HG03460 (cell line): Measurements from ENCODE around the gene CELSR2.
"Not testable (repeated sequence)": the region's sequence is repeated elsewhere in the genome, so short reads cannot be mapped to it uniquely, and the experiment has no call there.

Experiments
- ATAC-seq: cut with Tn5 transposase; IDR thresholded peaks from one replicate; pipeline ENCODE4 v1.9.1; 2021; ENCODE audit not compliant: unreplicated experiment

CELSR2 gene

DNA sequence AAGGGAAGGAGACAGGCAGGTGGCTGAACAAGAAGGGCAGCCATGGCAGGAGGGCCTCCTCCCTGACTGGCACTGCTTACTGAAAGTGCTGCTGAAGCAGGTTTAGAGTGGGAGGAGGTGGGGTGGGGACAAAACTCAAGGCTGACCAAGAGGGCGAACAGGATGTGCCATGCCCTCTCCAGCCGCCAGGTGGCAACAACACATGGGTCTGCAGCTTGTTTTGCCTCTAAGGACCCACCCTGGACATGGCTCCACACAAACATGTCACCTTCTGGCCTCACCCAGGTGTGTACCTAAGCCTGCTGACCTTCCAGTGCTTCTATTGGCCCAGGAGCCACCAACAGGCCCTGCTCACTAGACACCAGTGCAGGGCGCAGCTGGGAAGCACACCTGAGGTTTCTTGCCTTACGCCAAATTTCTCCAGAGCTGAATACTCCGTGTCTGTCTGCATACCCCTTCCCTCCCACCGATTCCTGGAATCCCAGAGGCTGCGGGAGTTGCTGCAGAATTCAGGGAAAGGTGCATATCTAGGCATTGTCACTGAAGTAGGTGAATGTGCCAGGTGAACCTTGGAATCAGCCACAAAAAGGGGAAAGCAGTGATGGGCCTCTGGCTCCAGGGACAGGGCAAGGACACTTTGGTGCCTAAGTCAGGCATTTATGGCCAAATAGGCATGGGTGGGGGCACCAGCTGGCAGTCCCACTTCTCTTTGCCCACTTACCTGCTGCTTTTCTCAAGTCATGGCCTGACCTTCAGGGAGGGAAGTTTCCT is 28.3 kb downstream of the CELSR2 start:
- ATAC-seq: peak; percentile 78

DNA sequence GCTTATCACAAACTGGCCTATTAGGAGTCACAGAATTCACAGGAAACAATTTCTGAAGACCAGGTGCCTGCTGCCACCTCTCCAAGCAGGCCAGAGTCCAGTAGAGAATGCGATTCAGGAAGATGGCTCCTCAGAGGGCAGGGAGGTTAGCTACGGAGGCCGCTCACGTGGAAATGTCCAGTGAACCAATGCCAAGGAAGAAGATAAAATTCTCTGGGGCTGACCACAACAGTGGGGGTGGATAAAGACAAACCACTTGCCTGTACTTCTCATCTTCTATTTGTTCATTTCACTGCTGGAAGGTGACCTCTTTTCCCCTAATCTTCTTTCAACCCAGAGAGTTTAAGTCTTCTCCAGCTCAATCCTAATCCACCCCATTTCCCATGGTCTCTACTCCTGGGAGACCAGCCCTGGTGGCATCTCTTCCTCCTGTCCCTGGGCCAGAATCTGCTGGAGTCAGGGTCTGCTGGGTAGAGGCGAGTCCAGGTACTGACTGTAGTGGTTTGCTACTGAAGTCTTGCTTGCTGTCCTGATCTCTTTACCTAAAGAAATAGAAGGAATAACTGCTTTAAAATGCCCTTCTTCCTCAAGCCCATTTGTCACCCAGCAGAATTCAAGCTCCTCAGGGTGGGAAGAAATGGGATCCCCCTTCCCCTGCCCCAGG is 30.4 kb downstream of the CELSR2 start:
- ATAC-seq: no peak

DNA sequence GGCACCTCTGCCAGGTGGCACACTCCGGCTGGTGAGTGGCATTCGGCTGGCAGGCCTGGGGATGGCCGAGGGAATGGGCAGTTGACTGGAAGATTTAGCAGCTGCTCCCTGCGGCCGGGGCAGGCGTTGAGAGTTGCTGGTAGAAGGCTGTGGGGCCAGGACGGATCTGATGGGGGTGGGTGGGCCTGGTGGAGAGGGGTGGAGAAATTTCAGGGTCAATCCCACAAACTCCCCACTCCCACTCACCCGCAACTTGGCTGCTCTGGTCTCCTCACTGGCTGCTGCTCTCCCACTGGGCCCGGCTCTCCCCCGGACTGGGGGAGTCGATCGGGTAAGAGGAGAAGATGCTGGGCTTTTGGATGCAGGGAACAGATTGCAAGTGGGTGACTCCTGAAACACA is 31.5 kb downstream of the CELSR2 start:
- ATAC-seq: no peak

DNA sequence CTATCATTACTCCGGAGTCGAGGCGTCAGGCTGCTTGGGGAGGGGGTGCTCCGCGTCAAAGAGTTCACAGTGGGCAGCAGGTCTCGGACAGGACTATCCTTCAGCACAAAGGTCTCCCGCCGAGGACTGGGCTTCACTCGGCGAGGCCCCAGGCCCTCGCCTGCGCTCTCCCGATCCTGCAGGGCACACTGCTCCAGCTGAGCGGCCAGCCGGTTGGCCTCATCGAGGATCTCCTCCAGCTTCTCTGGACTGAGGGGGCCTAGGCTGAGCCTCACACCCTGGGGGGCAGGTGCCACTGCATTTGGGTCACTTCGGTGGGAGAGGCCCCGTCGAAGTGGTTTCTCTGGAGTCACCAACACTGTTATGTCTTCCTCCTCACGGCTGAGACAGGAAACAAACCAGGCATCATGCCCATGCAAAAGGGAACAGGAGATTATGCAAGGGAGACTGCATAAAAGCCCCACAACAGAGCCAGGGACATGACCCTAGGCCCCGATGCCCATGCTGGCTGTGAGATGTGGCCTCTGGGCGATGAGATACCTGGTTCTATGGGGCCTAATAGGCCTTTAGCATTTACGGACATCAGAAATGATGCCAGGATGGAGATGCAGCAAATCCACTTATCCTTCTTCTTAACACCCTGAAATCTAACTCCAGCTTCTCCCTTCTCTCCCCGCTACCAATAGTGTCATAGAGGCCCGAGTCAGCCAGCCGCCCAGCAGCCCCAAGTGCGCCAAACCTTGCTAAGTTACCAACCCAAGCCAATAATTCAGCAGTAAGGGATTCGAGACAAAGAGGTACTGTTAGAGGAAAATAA is 32.5 kb downstream of the CELSR2 start:
- no peak for ATAC-seq

DNA sequence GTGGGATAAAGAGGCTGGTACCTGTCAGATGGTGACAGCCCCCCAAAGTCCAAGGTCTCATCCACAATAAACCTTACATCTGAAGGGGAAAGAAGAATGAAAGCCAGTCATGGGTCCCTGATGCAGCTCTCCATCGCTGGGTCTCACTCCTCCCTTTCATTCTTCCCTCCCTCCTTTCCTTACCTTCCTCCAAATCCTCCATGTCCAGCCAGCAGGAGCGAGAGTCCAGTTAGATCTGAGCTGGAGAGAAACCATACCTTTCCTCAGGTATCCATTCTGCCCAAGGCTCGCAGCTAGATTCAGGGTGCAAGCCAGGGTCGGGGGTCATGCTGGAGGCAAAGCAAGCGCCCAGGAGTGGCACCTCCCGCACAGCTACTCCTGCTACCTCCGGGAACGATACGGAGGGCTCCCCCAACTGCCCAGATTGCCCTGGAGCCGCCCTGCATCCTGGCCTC is 33.2 kb downstream of the CELSR2 start:
- no peak for ATAC-seq

DNA sequence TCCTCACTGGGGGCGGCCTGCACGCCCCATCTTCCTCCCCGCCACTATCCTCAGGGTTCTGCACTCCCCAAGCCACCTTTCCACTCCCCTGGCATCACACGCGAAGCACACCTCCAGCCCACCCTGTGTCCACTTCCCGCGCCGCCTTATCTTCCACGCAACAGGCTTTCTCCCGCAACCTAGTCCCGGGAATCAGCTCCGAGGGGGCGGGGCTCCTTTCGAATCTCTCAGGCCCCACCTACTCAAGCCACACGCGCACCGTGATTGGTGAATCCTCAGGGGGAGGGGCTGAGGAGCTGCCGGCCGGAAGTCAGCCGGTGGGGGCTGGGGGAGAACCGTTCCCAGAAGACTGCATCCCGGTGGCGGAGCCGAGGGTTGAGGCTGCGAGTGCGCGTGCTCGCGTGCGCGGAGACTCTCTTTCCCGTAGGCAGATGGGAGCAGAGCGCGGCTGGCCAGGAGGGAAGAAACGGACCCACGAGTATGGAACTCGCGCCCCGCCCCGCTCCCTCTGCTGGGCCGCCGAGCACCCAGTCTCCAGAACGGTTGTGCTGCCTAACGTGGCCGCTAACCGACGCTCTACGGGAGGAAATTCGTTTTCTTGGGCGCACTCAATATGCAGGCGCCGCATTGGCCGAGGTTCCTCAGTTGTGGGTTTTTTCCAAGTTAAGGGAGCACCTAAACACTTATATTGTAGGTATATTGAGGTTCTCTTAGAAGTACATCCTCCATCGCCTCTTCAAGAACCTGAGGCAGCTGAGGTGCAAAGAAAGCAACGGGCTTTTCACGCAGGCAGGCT is 33.8 kb downstream of the CELSR2 start, which contains the start of gene PSRC1:
Gene PSRC1 (minus strand): TSS at position 194 of the 796 bp plus-strand sequence.
- ATAC-seq: peak; percentile 96

DNA sequence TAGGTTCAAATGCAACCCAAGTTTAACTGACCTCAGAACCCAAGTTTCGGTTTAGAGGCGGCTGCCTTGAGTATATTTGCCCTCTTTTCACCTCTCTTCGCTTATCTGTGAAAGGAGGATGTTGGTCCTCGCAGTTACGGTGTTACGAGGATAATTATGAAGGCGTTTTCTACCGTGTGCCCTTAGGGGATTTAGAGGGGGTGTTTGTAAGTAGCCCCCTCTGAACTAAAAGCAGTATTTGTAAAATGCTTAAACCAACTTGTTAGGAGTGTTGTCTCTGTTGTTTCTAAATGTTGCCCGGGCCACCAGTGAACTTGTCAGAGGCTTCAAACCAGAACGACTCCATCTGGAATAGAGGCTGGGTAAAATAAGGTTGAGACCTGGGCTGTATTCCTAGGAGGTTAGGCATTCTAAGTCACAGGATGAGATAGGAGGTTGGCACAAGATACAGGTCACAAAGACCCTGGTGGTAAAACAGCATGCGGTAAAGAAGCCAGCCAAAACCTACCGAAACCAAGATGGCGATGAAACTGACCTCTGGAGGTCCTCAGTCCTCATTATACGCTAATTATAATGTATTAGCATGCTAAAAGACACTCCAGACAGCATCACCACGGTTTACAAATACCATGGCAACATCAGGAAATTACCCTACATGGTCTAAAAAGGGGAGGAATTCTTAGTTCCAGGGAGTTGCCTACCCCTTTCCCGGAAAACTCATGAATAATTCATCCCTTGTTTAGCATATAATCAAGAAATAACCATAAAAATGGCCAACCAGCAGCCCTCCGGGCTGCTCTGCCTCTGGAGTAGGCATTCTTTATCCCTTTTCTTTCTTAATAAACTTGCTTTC is 34.6 kb downstream of the CELSR2 start:
- ATAC-seq: no peak

DNA sequence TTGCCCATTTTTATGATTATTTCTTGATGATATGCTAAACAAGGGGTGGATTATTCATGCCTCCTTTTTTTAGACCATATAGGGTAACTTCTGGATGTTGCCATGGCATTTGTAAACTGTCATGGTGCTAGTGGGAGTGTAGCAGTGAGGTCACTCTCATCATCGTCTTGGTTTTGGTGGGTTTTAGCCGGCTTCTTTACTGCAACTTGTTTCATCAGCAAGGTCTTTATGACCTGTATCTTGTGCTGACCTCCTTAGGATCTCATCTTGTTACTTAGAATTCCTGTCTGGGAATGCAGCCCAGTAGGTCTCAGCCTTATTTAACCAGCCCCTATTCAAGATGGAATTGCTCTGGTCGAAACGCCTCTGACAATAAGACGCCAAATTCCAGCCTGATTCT is 37.4 kb downstream of the CELSR2 start:
- ATAC-seq: not testable (repeated sequence)

DNA sequence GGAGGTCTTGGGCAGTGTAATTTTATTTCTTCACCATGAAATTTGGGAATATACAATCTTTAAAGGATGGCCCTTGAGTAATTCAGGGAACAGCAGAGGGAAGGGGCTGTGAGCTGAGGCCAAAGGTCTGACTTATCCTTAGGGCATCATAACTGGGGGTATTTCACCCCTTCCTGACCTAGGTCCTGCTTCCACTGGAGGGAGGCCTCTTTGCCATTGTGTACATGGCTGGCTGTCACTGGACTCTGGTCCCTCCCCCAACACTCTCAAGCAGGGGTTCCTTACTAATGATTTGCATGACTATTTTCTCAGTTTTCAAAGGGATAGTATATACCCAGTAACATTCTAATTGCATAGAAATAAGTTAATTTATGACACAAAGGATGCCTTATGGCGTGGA is 40.8 kb downstream of the CELSR2 start:
- ATAC-seq: no peak

DNA sequence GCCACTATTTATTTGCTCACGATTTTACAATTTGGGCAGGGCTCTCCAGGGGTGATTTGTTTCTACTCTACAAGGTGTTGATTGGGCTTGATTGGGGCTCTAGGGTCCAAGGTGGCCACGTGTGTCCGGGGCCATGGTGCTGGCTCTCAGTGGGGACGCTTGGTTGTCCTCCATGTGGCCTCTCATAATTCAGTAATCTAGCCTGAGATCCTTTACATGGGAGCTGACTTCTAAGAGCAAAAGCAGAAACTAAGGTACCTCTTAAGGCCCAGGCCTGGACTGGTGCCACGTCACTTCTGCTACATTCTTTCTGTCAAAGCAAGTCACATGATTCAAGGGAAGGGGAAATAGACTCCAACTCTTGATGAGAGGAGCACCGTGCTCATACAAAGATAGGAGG is 41.7 kb downstream of the CELSR2 start:
- no peak for ATAC-seq

DNA sequence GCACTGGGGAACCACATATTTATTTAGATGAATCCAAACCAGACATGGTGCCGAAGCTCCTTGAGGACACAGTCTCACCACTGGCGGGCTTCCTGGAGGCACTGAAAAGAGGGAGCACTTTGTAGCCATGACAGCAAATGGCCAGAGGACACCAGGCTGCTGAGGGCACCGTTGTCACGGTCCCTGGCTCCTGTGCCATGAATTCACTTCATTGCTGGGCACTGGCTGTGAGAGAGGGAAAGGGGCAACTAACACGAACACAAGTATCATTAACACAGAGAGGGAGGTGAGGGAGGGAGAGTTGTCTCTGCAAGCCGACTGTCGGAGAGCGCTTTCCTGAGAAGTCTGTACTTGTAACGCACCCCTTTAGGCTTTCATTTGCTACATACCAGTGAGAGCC is 43.0 kb downstream of the CELSR2 start:
- no peak for ATAC-seq

DNA sequence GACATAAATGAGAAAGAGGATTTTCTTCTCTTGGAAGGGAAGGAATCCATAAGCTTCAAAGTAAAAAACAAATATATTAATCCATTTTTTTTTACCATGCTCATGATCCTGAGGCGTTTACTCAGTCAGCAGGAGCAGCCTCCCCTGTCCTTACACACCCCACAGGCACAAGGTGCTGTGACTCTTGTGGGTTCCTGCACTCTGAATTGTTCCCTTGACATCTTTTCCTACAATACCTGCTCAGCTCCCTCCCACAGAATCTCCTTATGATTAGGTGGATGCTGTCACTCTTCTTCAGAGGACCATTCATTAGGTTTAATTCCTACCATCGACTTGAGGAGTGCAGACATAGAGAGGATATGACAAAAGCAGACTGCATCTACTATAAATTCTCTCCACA is 43.7 kb downstream of the CELSR2 start:
- ATAC-seq: no peak

DNA sequence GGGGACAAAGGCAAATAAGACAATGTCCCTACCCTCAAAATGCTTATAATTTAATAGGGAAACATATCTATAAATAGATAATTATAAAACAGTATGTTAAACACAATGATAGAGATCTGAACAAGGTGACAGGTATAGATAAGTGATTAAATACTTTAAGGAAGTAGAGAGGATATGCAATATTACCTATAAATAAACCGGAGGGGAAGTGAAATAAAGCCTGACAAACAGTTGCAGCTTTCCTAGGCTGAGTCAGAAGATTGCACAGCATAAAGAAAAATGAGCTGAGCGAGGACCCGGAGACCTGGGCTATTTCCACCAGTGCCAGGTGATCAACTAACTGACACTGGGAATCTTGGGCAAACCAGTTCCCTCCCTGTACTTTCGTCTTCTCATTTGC is 45.1 kb downstream of the CELSR2 start:
- ATAC-seq: no peak

DNA sequence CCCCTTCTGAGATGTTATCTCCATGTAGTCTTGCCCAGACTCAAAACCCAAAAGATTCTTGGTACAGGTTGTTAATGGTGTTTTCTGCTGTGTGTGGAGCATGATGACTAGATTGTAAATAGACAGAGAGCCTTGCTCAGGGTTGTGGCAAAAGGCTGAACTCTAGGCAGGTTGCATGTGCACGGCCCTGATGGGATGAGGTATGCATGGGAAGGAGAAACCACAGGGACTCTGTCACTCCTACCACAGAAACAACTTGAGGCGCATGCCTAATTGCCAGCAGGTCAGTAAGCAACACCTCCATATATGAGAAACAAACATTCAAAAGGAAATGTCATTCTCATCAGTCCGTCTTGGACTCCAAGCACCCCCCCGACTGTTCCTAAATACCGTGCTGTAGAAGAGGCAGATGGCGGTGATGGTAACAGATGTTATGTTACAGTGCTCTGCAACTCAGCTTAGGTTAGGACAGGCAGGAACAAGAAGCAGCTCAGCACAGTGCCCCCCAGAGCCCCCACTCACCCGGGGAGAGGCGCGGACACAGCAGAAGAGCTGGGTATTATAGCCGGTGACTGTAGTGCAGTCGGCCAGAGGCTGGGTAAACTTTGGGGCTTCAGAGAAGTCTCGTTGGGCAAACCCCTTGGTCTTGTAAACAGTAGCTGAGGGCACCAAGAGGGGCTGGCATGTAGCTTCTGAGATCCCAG is 46.5 kb downstream of the CELSR2 start:
- no peak for ATAC-seq

DNA sequence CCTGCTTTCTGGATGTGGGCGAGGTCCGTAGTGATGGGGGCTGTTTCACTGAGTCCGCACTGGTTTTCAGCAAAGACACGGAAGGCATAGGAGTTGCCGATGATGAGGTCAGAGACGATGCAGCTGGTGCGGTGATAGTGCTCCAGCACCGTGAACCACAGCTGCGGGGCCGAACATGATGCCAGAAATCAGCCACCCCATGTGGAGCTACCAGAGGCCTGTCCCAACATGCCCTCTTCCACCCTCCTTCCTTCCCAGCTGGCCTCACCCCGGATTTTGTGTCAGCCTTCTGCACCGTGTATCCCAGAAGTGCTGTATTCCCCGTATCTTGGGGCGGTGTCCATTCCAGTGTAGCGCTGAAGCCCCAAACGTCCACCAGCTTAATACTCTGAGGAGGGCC is 47.4 kb downstream of the CELSR2 start:
- no peak for ATAC-seq

DNA sequence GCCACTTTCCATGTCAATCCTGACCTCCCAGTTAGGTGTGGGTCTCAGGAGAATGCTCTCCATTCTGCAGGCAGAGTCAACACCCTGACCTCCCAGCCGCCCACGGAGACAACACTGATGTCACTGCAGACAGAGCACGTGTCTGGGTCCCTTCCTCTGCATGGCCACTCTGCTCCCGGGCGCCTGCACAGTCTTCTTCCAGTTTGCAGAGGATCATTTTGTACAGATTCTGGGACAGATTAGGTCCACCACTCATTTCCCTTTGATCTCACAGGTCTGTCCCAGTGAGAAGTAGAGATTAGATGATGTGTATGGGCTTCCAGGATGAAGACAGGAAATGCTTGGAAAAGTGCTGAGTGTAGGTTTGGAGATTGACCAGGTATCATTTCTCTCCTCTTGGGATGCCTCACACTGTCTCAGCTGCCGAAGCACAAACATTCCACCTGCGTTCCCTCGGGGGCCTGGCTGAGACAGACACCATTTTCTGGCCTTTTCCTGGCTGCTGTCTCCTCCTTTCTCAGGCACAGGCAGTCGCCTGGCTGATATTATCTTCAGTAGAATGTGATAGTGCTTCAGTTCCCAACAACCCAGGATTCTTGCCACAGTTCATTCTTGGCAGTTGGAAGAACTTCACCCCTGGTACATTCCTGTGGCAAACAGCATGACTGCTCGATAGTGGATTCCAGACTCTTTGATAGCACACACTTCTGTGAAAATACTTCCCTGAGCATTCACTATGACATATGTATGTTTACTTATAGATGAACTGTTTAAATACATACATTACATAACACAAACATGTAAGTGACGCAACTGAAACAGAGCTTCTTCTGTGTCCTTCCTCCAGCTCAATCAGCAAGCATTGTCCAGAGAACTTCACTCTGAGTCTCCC is 49.6 kb downstream of the CELSR2 start:
- no peak for ATAC-seq

DNA sequence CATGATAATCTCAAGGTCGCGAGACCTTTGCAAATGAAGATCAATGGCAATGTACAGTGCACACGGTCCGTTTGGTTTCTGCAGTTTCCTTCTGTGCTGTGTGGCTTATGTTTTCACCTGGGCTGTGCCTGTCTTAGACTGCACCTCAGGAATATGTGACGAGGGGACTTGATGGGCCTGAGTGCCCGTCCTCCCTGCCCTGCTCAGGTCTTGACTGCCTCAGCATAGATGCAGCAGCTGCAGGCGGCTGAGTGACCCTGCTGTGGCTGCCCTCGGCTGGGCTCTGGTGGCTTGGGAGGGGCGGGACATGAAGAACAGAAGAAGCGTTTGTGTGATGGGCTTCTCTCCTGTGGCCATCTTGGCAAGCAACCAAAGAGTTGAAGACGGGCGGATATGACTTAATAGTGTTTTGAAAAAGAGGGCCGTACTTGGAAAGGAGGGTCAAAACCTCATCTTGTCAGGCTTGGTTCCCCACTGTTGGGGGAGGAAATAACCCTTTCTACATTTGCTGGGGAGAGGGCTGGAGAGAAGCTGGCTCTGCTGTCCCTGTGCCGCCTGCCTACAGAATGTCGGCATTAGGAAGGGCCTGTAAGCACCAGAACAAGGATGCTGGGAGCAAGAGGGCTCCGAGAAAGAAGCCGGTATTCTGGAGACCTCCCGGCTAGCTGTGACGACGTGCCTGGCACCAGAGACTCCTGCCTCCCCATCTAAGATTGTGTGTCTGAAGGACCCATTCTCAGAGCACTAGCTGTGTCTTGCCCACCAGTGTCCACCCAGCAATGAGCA is 50.4 kb downstream of the CELSR2 start:
- no peak for ATAC-seq
